Neural cell (in vitro differentiated cells): ENCODE data around the gene RNF144B. TPM values are rescaled to one million over a fixed set of nuclear protein-coding genes. Genes with fewer than 3 reads are reported as not detected.

Experiments used
- H2AFZ ChIP-seq: fragments of 200-600, 300-800 bp; sonication (generic), shearing (Covaris generic); 2 replicates; pipeline ENCODE4 v1.6.0; 2014; ENCODE audit warnings: low read depth, mild to moderate bottlenecking, antibody characterized with exemption, low read length, moderate library complexity
- H3F3A ChIP-seq: fragments of 200-600 bp; shearing (Covaris generic); 2 replicates; pipeline ENCODE4 v1.6.1; 2016; ENCODE audit warnings: mild to moderate bottlenecking, moderate library complexity, mixed read lengths, antibody characterized with exemption, low read length; ENCODE audit not compliant: insufficient read depth, poor library complexity, severe bottlenecking
- H3K27ac ChIP-seq: fragments of 200-600, 300-800 bp; sonication (generic), shearing (Covaris generic); 2 replicates; pipeline ENCODE4 v1.5.1; 2014; ENCODE audit warnings: mild to moderate bottlenecking, low read length, moderate library complexity
- H3K27me3 ChIP-seq: fragments of 300-800, 200-600 bp; sonication (generic), shearing (Covaris generic); 2 replicates; pipeline ENCODE4 v1.6.0; 2014; ENCODE audit warnings: mild to moderate bottlenecking, low read depth, low read length, moderate library complexity; ENCODE audit not compliant: insufficient read depth
- H3K36me3 ChIP-seq: fragments of 300-800, 200-600 bp; sonication (generic), shearing (Covaris generic); 2 replicates; pipeline ENCODE4 v1.5.1; 2014; ENCODE audit warnings: mild to moderate bottlenecking, antibody characterized with exemption, low read length, moderate library complexity; ENCODE audit not compliant: insufficient read depth
- H3K4me2 ChIP-seq: fragments of 300-800, 200-600 bp; sonication (generic), shearing (Covaris generic); 2 replicates; pipeline ENCODE4 v1.6.0; 2014; ENCODE audit warnings: mild to moderate bottlenecking, low read length
- H3K4me3 ChIP-seq: fragments of 300-800, 200-600 bp; sonication (generic), shearing (Covaris generic); 2 replicates; pipeline ENCODE4 v1.5.1; 2014; ENCODE audit warnings: mild to moderate bottlenecking, low read length, moderate library complexity
- H3K79me2 ChIP-seq: fragments of 200-600 bp; shearing (Covaris generic); replicated peaks from 2 replicates; pipeline ENCODE4 v1.6.0; 2014; ENCODE audit warnings: mild to moderate bottlenecking, low read length, moderate library complexity; ENCODE audit not compliant: insufficient read depth
- H3K9ac ChIP-seq: fragments of 300-800, 200-600 bp; sonication (generic), shearing (Covaris generic); 2 replicates; pipeline ENCODE4 v1.6.1; 2016; ENCODE audit warnings: mild to moderate bottlenecking, low read length, mixed read lengths
- H3K9me2 ChIP-seq: fragments of 200-600 bp; shearing (Covaris generic); 2 replicates; pipeline ENCODE4 v1.6.1; 2016; ENCODE audit warnings: mild to moderate bottlenecking, low read length, mixed read lengths; ENCODE audit not compliant: insufficient read depth
- H3K9me3 ChIP-seq: fragments of 200-600, 300-800 bp; sonication (generic), shearing (Covaris generic); 2 replicates; pipeline ENCODE4 v1.6.1; 2016; ENCODE audit warnings: mild to moderate bottlenecking, mixed run types, low read length, moderate library complexity, mixed read lengths
- H4K20me1 ChIP-seq: fragments of 200-600 bp; shearing (Covaris generic); 2 replicates; pipeline ENCODE4 v1.6.1; 2016; ENCODE audit warnings: mild to moderate bottlenecking, mixed run types; ENCODE audit not compliant: insufficient read depth
- EP300 ChIP-seq: fragments of 450-650 bp; conservative IDR thresholded peaks from 2 replicates; pipeline ENCODE4 v1.6.1; 2014; ENCODE audit warnings: antibody characterized with exemption, mild to moderate bottlenecking, moderate library complexity; ENCODE audit not compliant: poor library complexity, severe bottlenecking
- EZH2 ChIP-seq: fragments of 200-600, 300-800 bp; shearing (Covaris generic), sonication (generic); IDR thresholded peaks from 2 replicates; pipeline ENCODE4 v1.6.1; 2014; ENCODE audit warnings: antibody characterized with exemption, low read length, borderline replicate concordance, mild to moderate bottlenecking; ENCODE audit not compliant: insufficient read depth, poor library complexity, severe bottlenecking
- MXI1 ChIP-seq: fragments of 450-650 bp; conservative IDR thresholded peaks from 2 replicates; pipeline ENCODE4 v1.6.1; 2014; ENCODE audit warnings: antibody characterized with exemption, mild to moderate bottlenecking; ENCODE audit not compliant: poor library complexity, severe bottlenecking
- POLR2AphosphoS5 ChIP-seq: IDR thresholded peaks from 2 replicates; pipeline ENCODE4 v1.6.1; 2012
- RAD21 ChIP-seq: fragments of 450-650 bp; conservative IDR thresholded peaks from 2 replicates; pipeline ENCODE4 v1.6.1; 2014; ENCODE audit warnings: antibody characterized with exemption, mild to moderate bottlenecking, moderate library complexity
- REST ChIP-seq: IDR thresholded peaks from 2 replicates; pipeline ENCODE4 v1.6.1; 2012; ENCODE audit warnings: borderline replicate concordance
- SMC3 ChIP-seq: fragments of 450-650 bp; conservative IDR thresholded peaks from 2 replicates; pipeline ENCODE4 v1.6.1; 2014; ENCODE audit warnings: antibody characterized with exemption, mild to moderate bottlenecking, moderate library complexity; ENCODE audit not compliant: poor library complexity
- TAF1 ChIP-seq: IDR thresholded peaks from 2 replicates; pipeline ENCODE4 v1.6.1; 2012; ENCODE audit warnings: low read depth
- polyA plus RNA-seq: library from polyadenylated mRNA; depleted of rRNA; stranded (reverse); fragments of >200 nt; gene quantifications from 2 replicates; pipeline ENCODE4 v1.2.3, GENCODE V29; 2014
- TF ChIP-seq, protein P1 (sequence below): fragments of 450-650 bp; IDR thresholded peaks from 2 replicates; pipeline ENCODE4 v1.5.1; 2014; ENCODE audit warnings: antibody characterized with exemption, mild to moderate bottlenecking, moderate library complexity; ENCODE audit not compliant: poor library complexity, severe bottlenecking

The RNF144B gene
- polyA plus RNA-seq, 1 donor from 2014 or later = 0.15 TPM

DNA sequence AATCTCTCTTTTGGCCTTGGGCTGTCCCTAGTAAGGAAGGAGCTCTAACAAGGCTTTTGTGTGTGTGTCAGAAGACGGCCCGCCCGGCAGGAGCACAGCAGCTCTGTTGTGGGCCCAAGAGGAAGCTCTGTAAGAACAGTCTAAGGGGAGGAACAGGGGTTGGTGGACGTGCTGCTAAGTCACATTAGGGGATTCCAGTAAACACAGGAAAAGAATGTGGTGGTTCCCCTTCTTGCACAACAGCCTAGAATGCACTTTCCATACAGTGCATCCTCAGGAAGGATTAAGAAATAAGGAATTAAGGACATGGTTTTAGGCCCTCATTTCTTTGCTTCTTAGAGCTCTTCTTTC is 114.5 kb downstream of the RNF144B start:
- Histone ChIP-seq H3K9me3 (no peaks in the 10 kb centered on the region), H3F3A (no peaks in the 10 kb centered on the region), H3K36me3 (no peaks in the 10 kb centered on the region), H2AFZ (no peak overlapping the region), H4K20me1 (no peaks in the 10 kb centered on the region), H3K27ac (no peak overlapping the region), H3K4me2 (no peak overlapping the region), H3K9me2 (no peaks in the 10 kb centered on the region), H3K27me3 (no peaks in the 10 kb centered on the region), H3K9ac (no peak overlapping the region), H3K79me2 (no peaks in the 10 kb centered on the region), H3K4me3 (no peak overlapping the region)
- TF ChIP-seq MXI1 (no peak), SMC3 (no peak), REST (no peak), TAF1 (no peak), EZH2 (no peak), POLR2AphosphoS5 (no peak)

- H3K9me2 ChIP-seq = no peaks in the 10 kb centered on the region
- H3K36me3 ChIP-seq = no peaks in the 10 kb centered on the region
- no peaks in the 10 kb centered on the region for H3K79me2 ChIP-seq
- no peaks in the 10 kb centered on the region for H4K20me1 ChIP-seq
- no peak overlapping the region for H3K4me2 ChIP-seq
- H3F3A ChIP-seq = no peaks in the 10 kb centered on the region
- TF ChIP-seq, protein P1, sequence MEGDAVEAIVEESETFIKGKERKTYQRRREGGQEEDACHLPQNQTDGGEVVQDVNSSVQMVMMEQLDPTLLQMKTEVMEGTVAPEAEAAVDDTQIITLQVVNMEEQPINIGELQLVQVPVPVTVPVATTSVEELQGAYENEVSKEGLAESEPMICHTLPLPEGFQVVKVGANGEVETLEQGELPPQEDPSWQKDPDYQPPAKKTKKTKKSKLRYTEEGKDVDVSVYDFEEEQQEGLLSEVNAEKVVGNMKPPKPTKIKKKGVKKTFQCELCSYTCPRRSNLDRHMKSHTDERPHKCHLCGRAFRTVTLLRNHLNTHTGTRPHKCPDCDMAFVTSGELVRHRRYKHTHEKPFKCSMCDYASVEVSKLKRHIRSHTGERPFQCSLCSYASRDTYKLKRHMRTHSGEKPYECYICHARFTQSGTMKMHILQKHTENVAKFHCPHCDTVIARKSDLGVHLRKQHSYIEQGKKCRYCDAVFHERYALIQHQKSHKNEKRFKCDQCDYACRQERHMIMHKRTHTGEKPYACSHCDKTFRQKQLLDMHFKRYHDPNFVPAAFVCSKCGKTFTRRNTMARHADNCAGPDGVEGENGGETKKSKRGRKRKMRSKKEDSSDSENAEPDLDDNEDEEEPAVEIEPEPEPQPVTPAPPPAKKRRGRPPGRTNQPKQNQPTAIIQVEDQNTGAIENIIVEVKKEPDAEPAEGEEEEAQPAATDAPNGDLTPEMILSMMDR = no peak
- no peak for TF ChIP-seq TAF1
- no peak for TF ChIP-seq MXI1
- H3K9ac ChIP-seq = no peak overlapping the region
- no peak overlapping the region for H3K27ac ChIP-seq
- H2AFZ ChIP-seq = no peak overlapping the region
- H3K9me3 ChIP-seq = no peaks in the 10 kb centered on the region
- H3K27me3 ChIP-seq = no peaks in the 10 kb centered on the region
- no peak overlapping the region for H3K4me3 ChIP-seq
Observed at GRCh38 chr6:18503206-18503592, 116.0 kb downstream of the RNF144B start.

GRCh38 chr6:18503593-18504231 is 116.6 kb downstream of the RNF144B start:
- Histone ChIP-seq H3K4me3 (no peak overlapping the region), H2AFZ (no peak overlapping the region), H3K27me3 (no peaks in the 10 kb centered on the region), H3K36me3 (no peaks in the 10 kb centered on the region), H3K4me2 (no peak overlapping the region), H3K27ac (no peak overlapping the region), H4K20me1 (no peaks in the 10 kb centered on the region), H3K9me2 (no peaks in the 10 kb centered on the region), H3K79me2 (no peaks in the 10 kb centered on the region), H3K9me3 (no peaks in the 10 kb centered on the region), H3F3A (no peaks in the 10 kb centered on the region), H3K9ac (no peak overlapping the region)
- TF ChIP-seq SMC3 = peak; percentile 98
- TF ChIP-seq, protein P1 = peak; percentile 94
- TF ChIP-seq REST = no peak
- TF ChIP-seq TAF1 = no peak
- no peak for TF ChIP-seq MXI1
- TF ChIP-seq EZH2 = no peak
- TF ChIP-seq RAD21 = peak; percentile 97
- no peak for TF ChIP-seq POLR2AphosphoS5
- no peak for TF ChIP-seq EP300
